ENCODE results near the gene CBLN3.

The CBLN3 gene

GRCh38 chr14:24442240-24443052, 13.0 kb upstream of the CBLN3 start, which contains the start of gene SDR39U1:
SDR39U1 (minus strand) TSS chr14:24442776; CDS start chr14:24442769, 7 bp downstream.
- DNase-seq (ENCODE audit: low spot score), result peak; percentile 99
- H3K27me3 ChIP-seq (ENCODE audit: insufficient read depth, poor library complexity, severe bottlenecking), result no peaks in the 10 kb centered on the region
- no peak for TF ChIP-seq CTCF (IDR thresholded peaks at IDR 0.05; ENCODE audit: poor library complexity, severe bottlenecking)

GRCh38 chr14:24441904-24442239, 12.4 kb upstream of the CBLN3 start:
- H3K4me3 ChIP-seq (ENCODE audit: severe bottlenecking), result peak overlapping the region; percentile 62
- H3K36me3 ChIP-seq (ENCODE audit: low read depth), result peaks cover 47% of the 10 kb centered on the region
- no peaks in the 10 kb centered on the region for H3K27me3 ChIP-seq (ENCODE audit: insufficient read depth, poor library complexity, severe bottlenecking)
- DNase-seq (ENCODE audit: low spot score) (no peak), ATAC-seq (ENCODE audit: low read depth) (peak; percentile 34)
- TF ChIP-seq CTCF (IDR thresholded peaks at IDR 0.05; ENCODE audit: poor library complexity, severe bottlenecking), result no peak
- peak overlapping the region; percentile 87 for H3K27ac ChIP-seq (ENCODE audit: poor library complexity, severe bottlenecking)
- no peaks in the 10 kb centered on the region for H3K9me3 ChIP-seq (ENCODE audit: severe bottlenecking)
- H3K4me1 ChIP-seq (ENCODE audit: insufficient read depth, poor library complexity, severe bottlenecking), result peaks cover 6% of the 10 kb centered on the region

More at GRCh38 chr14:24442240-24443052, 13.0 kb upstream of the CBLN3 start, which contains the start of gene SDR39U1:
- Histone ChIP-seq H3K4me1 (ENCODE audit: insufficient read depth, poor library complexity, severe bottlenecking) (peaks cover 6% of the 10 kb centered on the region), H3K4me3 (ENCODE audit: severe bottlenecking) (peak within 1 kb of the TSS; percentile 62), H3K36me3 (ENCODE audit: low read depth) (peaks cover 41% of the 10 kb centered on the region), H3K9me3 (ENCODE audit: severe bottlenecking) (no peaks in the 10 kb centered on the region), H3K27ac (ENCODE audit: poor library complexity, severe bottlenecking) (peak within 1 kb of the TSS; percentile 87)
- ATAC-seq (ENCODE audit: low read depth), result peak; percentile 86

- TF ChIP-seq CTCF (IDR thresholded peaks at IDR 0.05; ENCODE audit: poor library complexity, severe bottlenecking), result no peak
- no peaks in the 10 kb centered on the region for H3K27me3 ChIP-seq (ENCODE audit: insufficient read depth, poor library complexity, severe bottlenecking)
- DNase-seq (ENCODE audit: low spot score) (no peak), ATAC-seq (ENCODE audit: low read depth) (no peak)
- H3K27ac ChIP-seq (ENCODE audit: poor library complexity, severe bottlenecking), result peak overlapping the region; percentile 87
- peaks cover 51% of the 10 kb centered on the region for H3K36me3 ChIP-seq (ENCODE audit: low read depth)
- peaks cover 6% of the 10 kb centered on the region for H3K4me1 ChIP-seq (ENCODE audit: insufficient read depth, poor library complexity, severe bottlenecking)
- H3K4me3 ChIP-seq (ENCODE audit: severe bottlenecking), result peak overlapping the region; percentile 62
- H3K9me3 ChIP-seq (ENCODE audit: severe bottlenecking), result no peaks in the 10 kb centered on the region
Measured at GRCh38 chr14:24441485-24441884, 12.0 kb upstream of the CBLN3 start.

GRCh38 chr14:24440606-24441399, 11.3 kb upstream of the CBLN3 start:
- Histone ChIP-seq H3K27me3 (ENCODE audit: insufficient read depth, poor library complexity, severe bottlenecking) (no peaks in the 10 kb centered on the region), H3K27ac (ENCODE audit: poor library complexity, severe bottlenecking) (no peak overlapping the region), H3K4me3 (ENCODE audit: severe bottlenecking) (no peak overlapping the region), H3K4me1 (ENCODE audit: insufficient read depth, poor library complexity, severe bottlenecking) (peaks cover 6% of the 10 kb centered on the region), H3K9me3 (ENCODE audit: severe bottlenecking) (no peaks in the 10 kb centered on the region), H3K36me3 (ENCODE audit: low read depth) (peaks cover 57% of the 10 kb centered on the region)
- DNase-seq (ENCODE audit: low spot score), result no peak
- no peak for TF ChIP-seq CTCF (IDR thresholded peaks at IDR 0.05; ENCODE audit: poor library complexity, severe bottlenecking)
- no peak for ATAC-seq (ENCODE audit: low read depth)

Data from RWPE2 (cell line).